Neural crest cell (in vitro differentiated cells): ENCODE data around the gene SCN1B. TPM values are rescaled to one million over a fixed set of nuclear protein-coding genes. Genes with fewer than 3 reads are reported as not detected.

Experiments
- DNase-seq: peaks from one replicate; pipeline ENCODE4 v3.0.0; 2021; ENCODE audit warnings: low read depth, mixed read lengths, low spot score
- H3K27ac Mint-ChIP-seq: one replicate; pipeline ENCODE4 v1.8.0; 2021; ENCODE audit warnings: mild to moderate bottlenecking, mixed read lengths; ENCODE audit not compliant: unreplicated experiment
- H3K27me3 Mint-ChIP-seq: 2 replicates; pipeline ENCODE4 v1.8.0; 2021; ENCODE audit warnings: low read depth, mild to moderate bottlenecking, mixed read lengths
- H3K36me3 Mint-ChIP-seq: 2 replicates; pipeline ENCODE4 v1.8.0; 2021; ENCODE audit warnings: low read depth, mild to moderate bottlenecking, mixed read lengths
- H3K4me1 Mint-ChIP-seq: 2 replicates; pipeline ENCODE4 v1.8.0; 2021; ENCODE audit warnings: mixed read lengths
- H3K4me3 Mint-ChIP-seq: one replicate; pipeline ENCODE4 v1.8.0; 2021; ENCODE audit warnings: mild to moderate bottlenecking, mixed read lengths
- H3K9me3 Mint-ChIP-seq: 2 replicates; pipeline ENCODE4 v1.8.0; 2021; ENCODE audit warnings: mixed read lengths
- CTCF ChIP-seq: fragments of 200-600 bp; sonication (generic); conservative IDR thresholded peaks from 2 replicates; pipeline ENCODE4 v1.5.0; 2021; ENCODE audit warnings: antibody characterized with exemption, mild to moderate bottlenecking
- total RNA-seq: library from RNA; stranded (reverse); gene quantifications from 2 replicates; pipeline ENCODE4 v1.2.1, GENCODE V29; 2021

SCN1B gene
- total RNA-seq, 1 donor from 2014 or later = 1.7 TPM

- TF ChIP-seq CTCF = no peak
- Mint-ChIP-seq H3K27me3 (peaks cover 47% of the 10 kb centered on the region), H3K36me3 (peaks cover 4% of the 10 kb centered on the region), H3K4me1 (peaks cover 7% of the 10 kb centered on the region), H3K27ac (no peak overlapping the region), H3K9me3 (no peaks in the 10 kb centered on the region), H3K4me3 (peak overlapping the region; percentile 44)
- no peak for DNase-seq
Observed at GRCh38 chr19:35029737-35030256, 473 bp upstream of the SCN1B start.

GRCh38 chr19:35031072-35031881, 1.0 kb downstream of the SCN1B start:
- DNase-seq = no peak
- Mint-ChIP-seq H3K27me3 (peaks cover 47% of the 10 kb centered on the region), H3K9me3 (no peaks in the 10 kb centered on the region), H3K36me3 (peaks cover 4% of the 10 kb centered on the region), H3K27ac (no peak overlapping the region), H3K4me3 (peak overlapping the region; percentile 84), H3K4me1 (peaks cover 7% of the 10 kb centered on the region)
- no peak for TF ChIP-seq CTCF

GRCh38 chr19:35032356-35032865, 2.1 kb downstream of the SCN1B start:
- H3K4me1 Mint-ChIP-seq = peaks cover 7% of the 10 kb centered on the region
- no peaks in the 10 kb centered on the region for H3K9me3 Mint-ChIP-seq
- peak overlapping the region; percentile 57 for H3K4me3 Mint-ChIP-seq
- peaks cover 4% of the 10 kb centered on the region for H3K36me3 Mint-ChIP-seq
- DNase-seq = no peak
- peaks cover 47% of the 10 kb centered on the region for H3K27me3 Mint-ChIP-seq
- TF ChIP-seq CTCF = no peak
- no peak overlapping the region for H3K27ac Mint-ChIP-seq

- DNase-seq = no peak
- Mint-ChIP-seq H3K4me1 (peaks cover 7% of the 10 kb centered on the region), H3K27ac (no peak overlapping the region), H3K9me3 (no peaks in the 10 kb centered on the region), H3K4me3 (peak overlapping the region; percentile 68), H3K27me3 (peaks cover 41% of the 10 kb centered on the region), H3K36me3 (no peaks in the 10 kb centered on the region)
- no peak for TF ChIP-seq CTCF
Observed at GRCh38 chr19:35033067-35034004, 3.1 kb downstream of the SCN1B start.

GRCh38 chr19:35034005-35034502, 3.8 kb downstream of the SCN1B start:
- Mint-ChIP-seq H3K4me3 (peak overlapping the region; percentile 68), H3K27me3 (peaks cover 38% of the 10 kb centered on the region), H3K9me3 (no peaks in the 10 kb centered on the region), H3K4me1 (peaks cover 7% of the 10 kb centered on the region), H3K36me3 (no peaks in the 10 kb centered on the region), H3K27ac (no peak overlapping the region)
- no peak for DNase-seq
- no peak for TF ChIP-seq CTCF
